Epithelial cell of esophagus (primary cell): ENCODE measurements around the gene SPOCK1.
"Not testable (repeated sequence)": the region's sequence is repeated elsewhere in the genome, so short reads cannot be mapped to it uniquely, and the experiment has no call there.

Experiments used
- DNase-seq: peaks from one replicate; pipeline ENCODE4 v3.0.0; 2010; ENCODE audit warnings: low read depth
- H3K4me3 ChIP-seq: 2 replicates; pipeline ENCODE4 v1.5.1; 2011; ENCODE audit warnings: mild to moderate bottlenecking, low read length, control low read depth
- TF ChIP-seq, protein P1 (sequence below): IDR thresholded peaks from 2 replicates; pipeline ENCODE4 v1.5.1; 2011; ENCODE audit warnings: low read depth, mild to moderate bottlenecking, low read length, control low read depth, inconsistent platforms; ENCODE audit not compliant: insufficient read depth; ENCODE audit errors: missing control alignments

SPOCK1 gene

DNA sequence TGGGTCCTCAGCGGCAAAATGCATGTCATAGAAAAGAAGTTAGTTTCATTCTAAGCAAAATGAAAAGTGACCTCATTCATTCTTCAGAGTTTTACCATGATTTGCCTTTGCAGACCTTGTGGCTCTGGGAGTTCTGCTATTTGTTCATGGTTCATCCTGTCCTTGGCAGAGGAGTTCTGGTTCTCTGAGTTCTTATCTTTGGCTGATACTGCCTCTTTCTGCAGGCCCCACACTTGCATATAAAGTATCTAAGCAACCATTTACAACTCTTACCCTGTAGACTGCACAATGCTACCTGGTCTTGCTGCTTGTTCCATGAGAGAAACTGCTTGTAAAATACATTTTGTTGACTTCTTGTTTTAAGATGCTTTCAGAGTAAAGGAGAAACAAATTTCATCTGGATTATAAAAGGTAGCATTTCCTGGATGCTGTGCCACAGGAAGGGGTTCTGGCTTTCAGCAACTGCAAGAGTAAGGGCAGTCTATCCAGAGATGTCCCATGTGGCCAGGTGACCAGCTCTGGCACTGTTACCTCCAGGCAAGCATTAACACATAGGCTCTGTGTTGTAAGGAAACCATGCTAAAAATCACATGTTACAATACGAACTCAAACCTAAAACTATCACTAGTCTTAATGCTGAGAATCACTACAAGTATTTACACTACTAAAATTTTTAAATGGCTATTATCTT lies 513.2 kb downstream of the SPOCK1 start:
- no peak overlapping the region for H3K4me3 ChIP-seq
- DNase-seq, result no peak
- TF ChIP-seq, protein P1, sequence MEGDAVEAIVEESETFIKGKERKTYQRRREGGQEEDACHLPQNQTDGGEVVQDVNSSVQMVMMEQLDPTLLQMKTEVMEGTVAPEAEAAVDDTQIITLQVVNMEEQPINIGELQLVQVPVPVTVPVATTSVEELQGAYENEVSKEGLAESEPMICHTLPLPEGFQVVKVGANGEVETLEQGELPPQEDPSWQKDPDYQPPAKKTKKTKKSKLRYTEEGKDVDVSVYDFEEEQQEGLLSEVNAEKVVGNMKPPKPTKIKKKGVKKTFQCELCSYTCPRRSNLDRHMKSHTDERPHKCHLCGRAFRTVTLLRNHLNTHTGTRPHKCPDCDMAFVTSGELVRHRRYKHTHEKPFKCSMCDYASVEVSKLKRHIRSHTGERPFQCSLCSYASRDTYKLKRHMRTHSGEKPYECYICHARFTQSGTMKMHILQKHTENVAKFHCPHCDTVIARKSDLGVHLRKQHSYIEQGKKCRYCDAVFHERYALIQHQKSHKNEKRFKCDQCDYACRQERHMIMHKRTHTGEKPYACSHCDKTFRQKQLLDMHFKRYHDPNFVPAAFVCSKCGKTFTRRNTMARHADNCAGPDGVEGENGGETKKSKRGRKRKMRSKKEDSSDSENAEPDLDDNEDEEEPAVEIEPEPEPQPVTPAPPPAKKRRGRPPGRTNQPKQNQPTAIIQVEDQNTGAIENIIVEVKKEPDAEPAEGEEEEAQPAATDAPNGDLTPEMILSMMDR, result no peak

DNA sequence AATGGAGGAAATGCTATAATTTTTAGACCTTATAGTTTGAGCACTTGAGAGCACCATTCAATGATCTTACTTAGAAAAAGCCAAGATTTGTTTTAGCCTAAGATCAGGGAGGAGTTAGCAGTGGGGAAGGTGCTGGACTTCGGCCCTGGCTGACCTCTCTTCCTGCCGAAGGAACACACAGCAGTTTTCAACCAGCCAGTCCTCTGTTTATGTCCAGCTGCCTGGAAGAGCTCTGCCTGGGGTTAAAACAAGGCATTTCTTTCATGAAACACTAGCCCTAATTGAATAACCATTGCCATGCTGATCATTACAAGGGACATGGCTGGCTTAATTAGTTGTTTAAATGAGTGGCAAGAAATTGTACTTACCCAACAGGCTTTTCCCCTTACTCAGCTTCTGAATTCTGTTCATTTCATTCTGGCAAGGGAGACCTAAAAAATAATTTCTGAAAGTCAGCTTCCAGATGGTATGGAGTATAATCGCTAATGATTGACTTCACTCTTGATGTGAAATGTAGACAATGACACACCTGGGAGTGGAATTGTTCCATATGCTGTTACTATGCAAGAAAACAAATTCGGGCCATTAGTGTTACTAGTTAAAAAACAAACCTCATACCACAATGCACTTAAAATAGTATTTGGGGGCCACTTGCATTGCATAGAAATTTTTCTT lies 514.2 kb downstream of the SPOCK1 start:
- no peak for DNase-seq
- TF ChIP-seq, protein P1, result no peak
- H3K4me3 ChIP-seq, result no peak overlapping the region

DNA sequence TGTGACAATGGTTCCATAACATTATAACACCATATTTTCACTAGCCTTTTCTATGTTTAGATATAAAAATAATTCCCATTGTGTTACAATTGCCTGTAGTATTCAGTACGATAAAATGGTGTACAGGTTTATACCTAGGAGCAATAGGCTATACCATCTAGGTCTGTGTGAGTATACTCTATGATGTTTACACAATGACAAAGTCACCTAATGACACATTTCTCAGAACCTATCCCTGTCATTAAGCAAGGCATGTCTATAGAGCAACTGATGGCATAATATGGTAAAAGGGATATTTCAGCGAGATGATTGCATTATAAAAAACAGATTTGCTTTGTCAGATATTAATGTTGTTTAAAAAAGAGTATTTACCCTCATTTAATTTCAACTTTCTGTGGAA lies 517.2 kb downstream of the SPOCK1 start:
- H3K4me3 ChIP-seq, result no peak overlapping the region
- TF ChIP-seq, protein P1, result no peak
- DNase-seq, result no peak

DNA sequence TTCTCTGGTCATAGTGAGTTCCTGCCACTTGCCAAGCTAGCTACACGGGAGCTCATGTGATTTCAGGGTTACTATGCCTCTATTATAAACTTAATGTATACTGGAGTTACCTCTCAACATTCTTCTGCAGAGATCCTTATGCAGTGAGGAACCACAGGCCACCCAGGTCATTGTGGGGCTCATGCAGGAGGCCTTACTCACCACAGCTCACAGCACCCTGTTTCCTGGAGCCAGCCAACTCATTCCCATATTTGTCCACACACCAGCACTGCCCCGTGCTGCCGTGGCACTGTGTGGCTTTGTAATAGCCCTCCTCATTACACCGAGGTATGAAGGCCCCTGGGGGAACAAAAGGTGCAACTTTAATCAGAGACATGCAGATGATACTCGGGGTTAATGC lies 520.0 kb downstream of the SPOCK1 start:
- no peak overlapping the region for H3K4me3 ChIP-seq
- peak; percentile 13 for DNase-seq
- TF ChIP-seq, protein P1, result no peak

DNA sequence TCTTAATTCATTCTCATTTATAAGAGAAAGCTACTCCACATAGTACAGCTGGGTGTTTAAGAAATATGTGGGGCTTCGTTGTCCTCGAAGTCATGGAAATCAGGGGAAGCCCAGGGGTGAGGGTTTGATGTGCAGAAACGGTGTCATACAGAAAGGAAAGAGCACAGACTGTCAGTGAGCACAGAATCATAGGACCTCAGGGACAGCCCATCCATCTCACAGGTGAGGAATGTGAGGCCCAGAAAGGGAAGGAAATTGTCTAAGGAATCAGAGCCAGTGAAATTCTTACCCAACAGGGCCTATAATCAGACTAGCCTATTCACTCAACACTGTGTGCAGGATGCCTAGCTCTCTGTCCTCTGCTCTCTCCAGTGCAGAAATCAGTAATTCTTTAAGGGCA lies 535.6 kb downstream of the SPOCK1 start:
- peak; percentile 51 for DNase-seq
- TF ChIP-seq, protein P1, result no peak
- H3K4me3 ChIP-seq, result no peak overlapping the region

DNA sequence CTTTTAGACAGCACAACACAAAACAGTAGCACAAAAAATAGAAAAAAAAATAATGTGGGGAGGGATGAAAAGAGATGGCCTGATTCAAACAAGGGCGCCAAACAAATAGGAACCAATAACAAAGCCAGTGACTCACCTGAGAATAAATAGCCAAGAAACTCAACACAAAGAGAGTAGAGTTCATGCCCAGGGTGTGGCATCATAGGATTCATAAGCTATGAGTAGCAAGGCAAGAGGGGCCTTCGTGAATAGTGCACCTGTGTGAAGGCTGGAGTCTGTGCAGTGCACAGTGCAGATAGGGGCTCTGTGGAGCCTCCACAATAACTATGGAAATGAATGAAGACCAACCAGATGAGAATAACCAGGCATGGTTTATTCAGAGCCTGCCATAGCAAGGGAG lies 541.7 kb downstream of the SPOCK1 start:
- peak; percentile 70 for DNase-seq
- TF ChIP-seq, protein P1, result no peak
- H3K4me3 ChIP-seq, result no peak overlapping the region

DNA sequence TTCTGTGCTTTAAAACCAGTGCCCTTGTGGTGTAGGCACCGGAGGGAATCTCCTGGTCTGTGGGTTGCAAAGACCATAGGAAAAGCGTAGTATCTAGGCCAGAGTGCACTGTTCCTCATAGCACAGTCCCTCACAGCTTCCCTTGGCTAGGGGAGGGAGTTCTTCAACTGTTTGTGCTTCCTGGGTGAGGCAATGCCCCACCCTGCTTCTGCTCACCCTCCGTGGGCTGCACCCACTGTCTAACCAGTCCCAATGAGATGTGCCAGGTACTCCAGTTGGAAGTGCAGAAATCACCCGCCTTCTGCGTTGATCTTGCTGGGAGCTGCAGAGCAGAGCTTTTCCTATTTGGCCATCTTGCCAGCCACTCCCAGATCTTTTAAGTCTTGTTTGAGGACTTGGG lies 545.0 kb downstream of the SPOCK1 start:
- DNase-seq, H3K4me3 ChIP-seq: not testable (repeated sequence)

DNA sequence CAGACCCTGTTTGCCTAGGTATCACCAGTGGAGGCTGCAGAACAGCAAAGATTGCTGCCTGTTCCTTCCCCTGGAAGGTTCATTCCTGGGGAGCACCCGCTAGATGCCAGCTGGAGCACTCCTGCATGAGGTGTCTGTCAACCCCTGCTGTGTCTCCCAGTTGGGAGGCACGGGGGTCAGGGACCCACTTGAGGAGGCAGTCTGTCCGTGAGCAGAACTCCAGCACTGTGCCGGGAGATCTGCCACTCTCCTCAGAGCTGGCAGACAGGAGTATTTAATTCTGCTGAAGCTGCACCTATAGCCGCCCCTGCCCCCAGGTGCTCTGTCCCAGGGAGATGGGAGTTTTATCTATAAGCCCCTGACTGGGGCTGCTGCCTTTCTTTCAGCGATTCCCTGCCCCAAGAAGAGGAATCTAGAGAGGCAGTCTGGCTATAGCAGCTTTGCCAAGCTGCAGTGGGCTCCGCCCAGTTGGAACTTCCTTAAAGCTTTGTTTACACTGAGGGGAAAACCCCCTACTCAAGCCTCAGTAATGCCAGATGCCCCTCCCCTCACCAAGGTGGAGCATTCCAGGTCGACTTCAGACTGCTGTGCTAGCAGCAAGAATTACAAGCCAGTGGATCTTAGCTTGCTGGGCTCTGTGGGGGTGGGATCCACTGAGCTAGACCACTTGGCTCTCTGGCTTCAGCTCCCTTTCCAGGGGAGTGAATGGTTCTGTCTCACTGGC lies 545.6 kb downstream of the SPOCK1 start:
- DNase-seq, result peak; percentile 24
- H3K4me3 ChIP-seq, result not testable (repeated sequence)
